ENCODE data around the gene FGF22. TPM values are rescaled to one million over a fixed set of nuclear protein-coding genes. Genes with fewer than 3 reads are reported as not detected.

Gene FGF22
- total and polyA plus RNA-seq, 2 of the 13 experiments (the other 11 are each of a cell fraction or from before 2014, with no cell fraction given) = 0.24 TPM; not detected in 1

DNA sequence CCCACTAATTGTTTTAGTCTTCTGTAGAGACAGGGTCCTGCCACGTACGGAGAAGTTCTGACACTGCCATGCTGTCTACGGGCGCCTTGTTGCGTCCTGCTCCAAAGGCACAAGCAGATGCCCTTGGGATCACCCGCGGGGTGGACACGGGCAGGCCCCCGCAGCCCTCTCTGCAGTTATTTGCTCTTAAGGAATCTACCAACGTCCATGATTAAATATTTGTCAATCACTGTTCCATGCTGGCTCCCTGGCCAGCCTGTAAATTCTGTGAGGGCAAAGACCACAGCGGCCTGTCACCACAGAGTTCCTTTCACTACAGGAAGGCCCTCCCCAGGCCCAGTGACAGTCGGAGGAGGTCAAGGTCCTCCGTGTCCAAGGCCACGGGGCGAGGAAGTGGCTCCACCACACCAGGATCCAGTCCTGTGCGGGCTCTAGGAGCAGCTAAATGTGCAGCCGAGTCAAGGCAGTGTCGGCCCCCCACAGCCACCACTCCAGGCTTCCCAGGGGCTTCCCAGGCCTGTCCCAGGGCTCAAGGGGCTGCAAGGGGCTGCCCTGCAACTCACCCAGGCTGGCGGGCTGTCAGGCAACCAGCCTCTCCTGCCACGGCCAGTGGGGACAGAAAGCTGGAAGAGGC lies 21.2 kb downstream of the FGF22 start (continued):
- no peak for TF ChIP-seq HES4 (CRISPR knock-in tag; IDR thresholded peaks at IDR 0.05; ENCODE audit: borderline replicate concordance)
- TF ChIP-seq, protein P1, sequence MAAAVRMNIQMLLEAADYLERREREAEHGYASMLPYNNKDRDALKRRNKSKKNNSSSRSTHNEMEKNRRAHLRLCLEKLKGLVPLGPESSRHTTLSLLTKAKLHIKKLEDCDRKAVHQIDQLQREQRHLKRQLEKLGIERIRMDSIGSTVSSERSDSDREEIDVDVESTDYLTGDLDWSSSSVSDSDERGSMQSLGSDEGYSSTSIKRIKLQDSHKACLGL (CRISPR knock-in tag; IDR thresholded peaks at IDR 0.05) = peak; percentile 35; the same call in 1 of the 2 replicates
- no peak for TF ChIP-seq RARG (CRISPR knock-in tag; IDR thresholded peaks at IDR 0.05; ENCODE audit: low read depth)
- TF ChIP-seq ZNF572 (CRISPR knock-in tag; IDR thresholded peaks at IDR 0.05) = no peak
- TF ChIP-seq, protein P2, sequence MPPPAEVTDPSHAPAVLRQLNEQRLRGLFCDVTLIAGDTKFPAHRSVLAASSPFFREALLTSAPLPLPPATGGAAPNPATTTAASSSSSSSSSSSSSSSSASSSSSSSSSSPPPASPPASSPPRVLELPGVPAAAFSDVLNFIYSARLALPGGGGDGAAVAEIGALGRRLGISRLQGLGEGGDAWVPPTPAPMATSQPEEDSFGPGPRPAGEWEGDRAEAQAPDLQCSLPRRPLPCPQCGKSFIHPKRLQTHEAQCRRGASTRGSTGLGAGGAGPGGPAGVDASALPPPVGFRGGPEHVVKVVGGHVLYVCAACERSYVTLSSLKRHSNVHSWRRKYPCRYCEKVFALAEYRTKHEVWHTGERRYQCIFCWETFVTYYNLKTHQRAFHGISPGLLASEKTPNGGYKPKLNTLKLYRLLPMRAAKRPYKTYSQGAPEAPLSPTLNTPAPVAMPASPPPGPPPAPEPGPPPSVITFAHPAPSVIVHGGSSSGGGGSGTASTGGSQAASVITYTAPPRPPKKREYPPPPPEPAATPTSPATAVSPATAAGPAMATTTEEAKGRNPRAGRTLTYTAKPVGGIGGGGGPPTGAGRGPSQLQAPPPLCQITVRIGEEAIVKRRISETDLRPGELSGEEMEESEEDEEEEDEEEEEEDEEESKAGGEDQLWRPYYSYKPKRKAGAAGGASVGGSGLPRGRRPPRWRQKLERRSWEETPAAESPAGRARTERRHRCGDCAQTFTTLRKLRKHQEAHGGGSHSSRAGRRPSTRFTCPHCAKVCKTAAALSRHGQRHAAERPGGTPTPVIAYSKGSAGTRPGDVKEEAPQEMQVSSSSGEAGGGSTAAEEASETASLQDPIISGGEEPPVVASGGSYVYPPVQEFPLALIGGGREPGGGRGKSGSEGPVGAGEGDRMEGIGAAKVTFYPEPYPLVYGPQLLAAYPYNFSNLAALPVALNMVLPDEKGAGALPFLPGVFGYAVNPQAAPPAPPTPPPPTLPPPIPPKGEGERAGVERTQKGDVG (CRISPR knock-in tag; IDR thresholded peaks at IDR 0.05; ENCODE audit: borderline replicate concordance) = peak; percentile 67; the same call in 1 of the 2 replicates
- TF ChIP-seq ZNF570 (CRISPR knock-in tag; IDR thresholded peaks at IDR 0.05; ENCODE audit: borderline replicate concordance) = no peak
- 0 out of 2 replicates have a peak, but pooled peaks have one; percentile 36 for TF ChIP-seq GTF3A (CRISPR knock-in tag; conservative IDR thresholded peaks at IDR 0.05)
- 0 out of 2 replicates have a peak, but pooled peaks have one; percentile 69 for TF ChIP-seq SNAI1 (CRISPR knock-in tag; IDR thresholded peaks at IDR 0.05; ENCODE audit: borderline replicate concordance)
- TF ChIP-seq CREM (IDR thresholded peaks at IDR 0.05) = peak; percentile 71; the same call in 1 of the 2 replicates
- no peak for TF ChIP-seq CREM (CRISPR knock-in tag; IDR thresholded peaks at IDR 0.05)
- TF ChIP-seq ZBTB38 (CRISPR knock-in tag; IDR thresholded peaks at IDR 0.05) = peak; percentile 73
- TF ChIP-seq PHF8 (CRISPR knock-in tag; IDR thresholded peaks at IDR 0.05) = peak; percentile 76
- TF ChIP-seq, protein P3, sequence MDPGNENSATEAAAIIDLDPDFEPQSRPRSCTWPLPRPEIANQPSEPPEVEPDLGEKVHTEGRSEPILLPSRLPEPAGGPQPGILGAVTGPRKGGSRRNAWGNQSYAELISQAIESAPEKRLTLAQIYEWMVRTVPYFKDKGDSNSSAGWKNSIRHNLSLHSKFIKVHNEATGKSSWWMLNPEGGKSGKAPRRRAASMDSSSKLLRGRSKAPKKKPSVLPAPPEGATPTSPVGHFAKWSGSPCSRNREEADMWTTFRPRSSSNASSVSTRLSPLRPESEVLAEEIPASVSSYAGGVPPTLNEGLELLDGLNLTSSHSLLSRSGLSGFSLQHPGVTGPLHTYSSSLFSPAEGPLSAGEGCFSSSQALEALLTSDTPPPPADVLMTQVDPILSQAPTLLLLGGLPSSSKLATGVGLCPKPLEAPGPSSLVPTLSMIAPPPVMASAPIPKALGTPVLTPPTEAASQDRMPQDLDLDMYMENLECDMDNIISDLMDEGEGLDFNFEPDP (CRISPR knock-in tag; conservative IDR thresholded peaks at IDR 0.05) = no peak
- no peak for TF ChIP-seq ZFP36L2 (CRISPR knock-in tag; IDR thresholded peaks at IDR 0.05)
- no peak for TF ChIP-seq NPAS2 (CRISPR knock-in tag; IDR thresholded peaks at IDR 0.05; ENCODE audit: borderline replicate concordance)
- TF ChIP-seq PHF21A (CRISPR knock-in tag; IDR thresholded peaks at IDR 0.05) = peak; percentile 99
- no peak for TF ChIP-seq ZNF703 (CRISPR knock-in tag; IDR thresholded peaks at IDR 0.05; ENCODE audit: borderline replicate concordance)
- TF ChIP-seq, protein P4, sequence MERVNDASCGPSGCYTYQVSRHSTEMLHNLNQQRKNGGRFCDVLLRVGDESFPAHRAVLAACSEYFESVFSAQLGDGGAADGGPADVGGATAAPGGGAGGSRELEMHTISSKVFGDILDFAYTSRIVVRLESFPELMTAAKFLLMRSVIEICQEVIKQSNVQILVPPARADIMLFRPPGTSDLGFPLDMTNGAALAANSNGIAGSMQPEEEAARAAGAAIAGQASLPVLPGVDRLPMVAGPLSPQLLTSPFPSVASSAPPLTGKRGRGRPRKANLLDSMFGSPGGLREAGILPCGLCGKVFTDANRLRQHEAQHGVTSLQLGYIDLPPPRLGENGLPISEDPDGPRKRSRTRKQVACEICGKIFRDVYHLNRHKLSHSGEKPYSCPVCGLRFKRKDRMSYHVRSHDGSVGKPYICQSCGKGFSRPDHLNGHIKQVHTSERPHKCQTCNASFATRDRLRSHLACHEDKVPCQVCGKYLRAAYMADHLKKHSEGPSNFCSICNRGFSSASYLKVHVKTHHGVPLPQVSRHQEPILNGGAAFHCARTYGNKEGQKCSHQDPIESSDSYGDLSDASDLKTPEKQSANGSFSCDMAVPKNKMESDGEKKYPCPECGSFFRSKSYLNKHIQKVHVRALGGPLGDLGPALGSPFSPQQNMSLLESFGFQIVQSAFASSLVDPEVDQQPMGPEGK (CRISPR knock-in tag; IDR thresholded peaks at IDR 0.05) = peak; percentile 92
- TF ChIP-seq, protein P5, sequence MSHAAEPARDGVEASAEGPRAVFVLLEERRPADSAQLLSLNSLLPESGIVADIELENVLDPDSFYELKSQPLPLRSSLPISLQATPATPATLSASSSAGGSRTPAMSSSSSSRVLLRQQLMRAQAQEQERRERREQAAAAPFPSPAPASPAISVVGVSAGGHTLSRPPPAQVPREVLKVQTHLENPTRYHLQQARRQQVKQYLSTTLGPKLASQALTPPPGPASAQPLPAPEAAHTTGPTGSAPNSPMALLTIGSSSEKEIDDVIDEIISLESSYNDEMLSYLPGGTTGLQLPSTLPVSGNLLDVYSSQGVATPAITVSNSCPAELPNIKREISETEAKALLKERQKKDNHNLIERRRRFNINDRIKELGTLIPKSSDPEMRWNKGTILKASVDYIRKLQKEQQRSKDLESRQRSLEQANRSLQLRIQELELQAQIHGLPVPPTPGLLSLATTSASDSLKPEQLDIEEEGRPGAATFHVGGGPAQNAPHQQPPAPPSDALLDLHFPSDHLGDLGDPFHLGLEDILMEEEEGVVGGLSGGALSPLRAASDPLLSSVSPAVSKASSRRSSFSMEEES (CRISPR knock-in tag; IDR thresholded peaks at IDR 0.05) = no peak; the same call in 1 of the 2 replicates
- TF ChIP-seq KDM5B (CRISPR knock-in tag; IDR thresholded peaks at IDR 0.05; ENCODE audit: borderline replicate concordance) = peak; percentile 80
- TF ChIP-seq MTF2 (CRISPR knock-in tag; IDR thresholded peaks at IDR 0.05; ENCODE audit: borderline replicate concordance) = no peak
- no peak; the same call in 1 of the 2 replicates for TF ChIP-seq BRD4 (CRISPR knock-in tag; IDR thresholded peaks at IDR 0.05)
